Common myeloid progenitor, CD34-positive (primary cell): ENCODE results near the gene SCRN1.

Experiments used
- CTCF ChIA-PET: fragments of 350-600 bp; sonication (Branson Sonifier 250); formaldehyde crosslinking; loops from one replicate; lab custom pipeline; 2021; ENCODE audit warnings: antibody characterized with exemption; lab: Charles Lee
- POLR2A ChIA-PET: fragments of 350-600 bp; sonication (Branson Sonifier 250); formaldehyde crosslinking; loops from one replicate; lab custom pipeline; 2021; ENCODE audit warnings: antibody characterized with exemption; lab: Charles Lee
- DNase-seq, 3 donors: peaks; one replicate each; pipeline versions ENCODE4 v3.0.0 to v3.0.0-alpha.2; 2013
- H3K27ac ChIP-seq, 2 experiments: 1 replicate in 1 of 2; 2 replicates in 1 of 2; pipeline ENCODE4 v1.7.0; 2013; ENCODE audit warnings: inconsistent platforms in 2 of 2, low read length in 2 of 2, mild to moderate bottlenecking in 2 of 2, low read depth in 1 of 2, moderate library complexity in 1 of 2; ENCODE audit not compliant: severe bottlenecking in 2 of 2, insufficient read depth in 1 of 2, poor library complexity in 1 of 2
- H3K27me3 ChIP-seq, 5 experiments: replicated peaks in 2 of 5; 1 replicate in 3 of 5; 2 replicates in 2 of 5; pipeline versions ENCODE4 v1.6.1 to v1.7.0; 2013; ENCODE audit warnings: low read length in 4 of 5, mild to moderate bottlenecking in 2 of 5, moderate library complexity in 2 of 5, inconsistent platforms in 1 of 5; ENCODE audit not compliant: insufficient read depth in 5 of 5, control insufficient read depth in 4 of 5
- H3K36me3 ChIP-seq, 4 experiments: 1 replicate in 2 of 4; 2 replicates in 2 of 4; pipeline versions ENCODE4 v1.6.1 to v1.7.0; 2013; ENCODE audit warnings: low read length in 3 of 4, control low read depth in 1 of 4, mild to moderate bottlenecking in 1 of 4; ENCODE audit not compliant: control insufficient read depth in 4 of 4, insufficient read depth in 4 of 4
- H3K4me1 ChIP-seq, 4 experiments: 1 replicate in 3 of 4; 2 replicates in 1 of 4; pipeline versions ENCODE4 v1.6.1 to v1.7.1; 2013; ENCODE audit warnings: low read length in 3 of 4, mild to moderate bottlenecking in 3 of 4, control low read depth in 1 of 4, inconsistent platforms in 1 of 4, moderate library complexity in 1 of 4; ENCODE audit not compliant: control insufficient read depth in 4 of 4, insufficient read depth in 4 of 4; ENCODE audit errors: control extremely low read depth in 1 of 4
- H3K4me3 ChIP-seq, 7 experiments: 1 replicate in 4 of 7; 2 replicates in 3 of 7; pipeline versions ENCODE4 v1.5.1 to v1.7.0; 2013; ENCODE audit warnings: mild to moderate bottlenecking in 7 of 7, low read length in 6 of 7, moderate library complexity in 6 of 7, inconsistent platforms in 2 of 7, low read depth in 2 of 7, control low read depth in 1 of 7; ENCODE audit not compliant: insufficient read depth in 4 of 7, control insufficient read depth in 1 of 7; ENCODE audit errors: extremely low read depth in 1 of 7
- H3K9me3 ChIP-seq, 5 experiments: 1 replicate in 4 of 5; 2 replicates in 1 of 5; pipeline versions ENCODE4 v1.6.1 to v1.7.1; 2013; ENCODE audit warnings: low read length in 4 of 5, mild to moderate bottlenecking in 2 of 5, inconsistent platforms in 1 of 5, low read depth in 1 of 5, moderate library complexity in 1 of 5; ENCODE audit not compliant: control insufficient read depth in 4 of 5, insufficient read depth in 2 of 5; ENCODE audit errors: control extremely low read depth in 1 of 5
- WGBS: methylation state at CpG from one replicate; pipeline ENCODE4 v1.1.5; 2013; ENCODE audit not compliant: insufficient coverage; 5-methylcytosine and 5-hydroxymethylcytosine counted together

SCRN1 gene

DNA sequence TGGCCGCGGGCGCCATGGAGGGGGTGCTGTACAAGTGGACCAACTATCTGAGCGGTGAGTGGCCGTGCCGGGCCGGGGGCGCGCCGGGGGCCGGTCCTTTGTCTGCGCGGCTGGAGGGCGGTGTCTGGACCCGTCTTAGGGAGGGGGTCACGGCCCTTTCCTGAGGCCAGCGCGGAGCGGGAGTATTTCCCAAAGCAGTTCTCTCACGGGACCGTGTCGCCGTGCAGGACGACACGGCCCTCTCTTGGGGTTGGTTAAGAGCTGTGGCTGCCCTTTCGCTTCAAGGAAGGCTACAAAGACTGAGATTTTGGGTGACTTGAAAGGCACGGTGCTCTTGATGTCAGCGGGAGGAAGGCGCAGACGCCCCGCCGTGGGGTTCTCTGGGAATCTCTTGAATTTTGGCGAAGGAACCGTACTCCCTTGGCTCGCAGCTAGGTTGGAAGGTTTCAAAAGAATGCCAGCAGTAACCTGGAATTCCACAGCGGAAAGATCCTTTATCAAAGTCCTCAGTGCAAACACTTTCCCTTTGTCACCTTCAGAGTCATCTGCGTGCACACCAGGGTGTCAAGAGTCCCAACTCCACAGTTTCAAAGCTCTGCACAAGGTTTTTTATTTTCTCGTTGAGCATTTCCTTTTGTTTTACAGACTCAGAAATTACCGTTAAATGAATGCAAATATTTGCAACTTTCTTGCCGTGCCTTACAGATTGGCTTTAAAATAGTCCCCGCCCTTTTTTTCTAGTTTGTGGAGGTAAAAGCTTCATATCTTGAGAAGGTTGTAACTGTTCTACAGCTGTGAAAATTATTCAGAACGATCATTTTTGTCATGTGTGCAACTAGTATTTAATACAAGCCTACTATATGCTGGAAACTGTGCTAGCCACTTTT, 39.4 kb upstream of the SCRN1 start:
- POLR2A ChIA-PET, result no interaction called here
- 0% methylated on average over 33 of the region's 42 CpGs for WGBS
- peak overlapping the region; percentile 69 to 99 (median 93) for H3K4me3 ChIP-seq
- peak; percentile 43 to 62 (median 57) for DNase-seq
- H3K9me3 ChIP-seq, result no peaks in the 10 kb centered on the region
- no peaks in the 10 kb centered on the region for H3K36me3 ChIP-seq
- no peaks in the 10 kb centered on the region for H3K27me3 ChIP-seq
- peak overlapping the region in 1 of 2 experiments; percentile 89 for H3K27ac ChIP-seq
- peaks cover 12 to 40% (median 34%) of the 10 kb centered on the region in 4 experiments for H3K4me1 ChIP-seq
- CTCF ChIA-PET, result interaction anchor here (0.8 to 3.3 kb wide), 10 partner anchors 13 to 83 kb away, joined by 3 to 18 read pairs (median 4); partner anchors contain the start of gene SCRN1

DNA sequence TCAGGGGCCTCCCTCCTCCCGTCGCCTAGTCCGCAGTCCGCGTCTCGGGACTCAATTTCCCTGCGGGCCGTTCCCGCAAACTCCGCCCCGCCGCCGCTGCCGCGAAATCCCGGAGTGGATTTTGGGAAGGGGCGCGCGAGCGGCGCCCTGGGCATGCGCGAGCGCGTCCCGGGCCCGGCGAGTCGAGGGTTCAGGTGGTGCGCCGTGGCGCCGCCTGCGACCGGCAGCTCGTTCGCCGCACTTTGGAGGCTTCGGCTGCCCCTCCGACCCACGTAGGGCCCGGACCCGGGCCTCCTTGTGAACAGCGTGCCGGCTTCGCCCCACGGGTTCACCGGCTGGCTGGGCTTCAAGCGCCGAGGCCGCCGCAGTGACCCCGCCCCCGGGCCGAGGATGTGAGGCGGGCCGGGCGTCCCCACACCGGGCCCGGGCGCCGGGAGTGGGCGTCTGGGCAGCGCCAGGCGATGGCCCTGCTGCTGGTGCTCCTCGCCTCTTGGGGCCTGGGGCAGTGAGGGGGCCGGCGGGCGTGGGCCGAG, 38.7 kb upstream of the SCRN1 start, which contains the start of gene PLEKHA8:
TSS of gene PLEKHA8 (plus strand) at position 197 of the 533 bp plus-strand sequence. CDS start 351 bp downstream, outside the sequence.
- H3K4me3 ChIP-seq, result peak within 1 kb of the TSS; percentile 69 to 99 (median 93)
- peak within 1 kb of the TSS; percentile 56 to 89 for H3K27ac ChIP-seq
- no peaks in the 10 kb centered on the region for H3K36me3 ChIP-seq
- H3K27me3 ChIP-seq, result no peaks in the 10 kb centered on the region
- POLR2A ChIA-PET, result no interaction called here
- no peaks in the 10 kb centered on the region for H3K9me3 ChIP-seq
- peaks cover 12 to 40% (median 34%) of the 10 kb centered on the region in 4 experiments for H3K4me1 ChIP-seq
- DNase-seq, result peak; percentile 76 to 89 (median 88)
- WGBS, result 0% methylated on average over 61 of the region's 70 CpGs
- CTCF ChIA-PET, result interaction anchor here (0.8 to 3.3 kb wide), 8 partner anchors 14 to 82 kb away, joined by 3 to 18 read pairs (median 4); partner anchors contain the start of gene SCRN1

DNA sequence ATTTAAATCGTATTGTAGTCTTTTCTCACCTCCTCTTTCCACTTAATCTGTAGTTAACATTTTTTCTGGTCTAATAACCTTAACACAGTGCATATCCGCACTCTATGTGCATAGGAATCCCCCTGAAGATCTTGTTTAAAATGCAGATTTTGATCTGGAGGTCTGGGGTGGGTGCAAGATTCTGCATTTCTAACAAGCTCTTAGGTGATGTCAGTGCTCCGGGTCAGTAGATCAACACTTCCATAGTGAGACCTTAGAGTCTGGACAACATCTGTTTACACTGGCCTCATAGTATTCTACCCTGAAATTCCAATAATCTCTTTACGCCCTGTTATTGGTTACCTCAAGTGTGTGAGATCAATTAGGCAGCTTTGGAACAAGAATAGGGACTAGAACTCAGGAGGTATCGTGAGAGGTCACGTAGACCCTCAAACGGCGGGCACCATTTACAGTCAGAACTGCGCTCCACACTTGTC, 38.2 kb upstream of the SCRN1 start:
- Histone ChIP-seq H3K27ac (peak overlapping the region; percentile 35 to 89), H3K9me3 (no peaks in the 10 kb centered on the region), H3K4me1 (peaks cover 12 to 40% (median 34%) of the 10 kb centered on the region in 4 experiments), H3K4me3 (peak overlapping the region; percentile 69 to 99 (median 93)), H3K27me3 (no peaks in the 10 kb centered on the region), H3K36me3 (no peaks in the 10 kb centered on the region)
- CTCF ChIA-PET, result interaction anchor here (1.0 to 3.3 kb wide), 7 partner anchors 34 to 82 kb away, joined by 3 to 18 read pairs (median 4); no protein-coding TSS in a partner anchor
- POLR2A ChIA-PET, result interaction anchor here (0.6 to 1.6 kb wide), 2 partner anchors 51 to 318 kb away, joined by 3 to 4 read pairs; no protein-coding TSS in a partner anchor
- 3% methylated on average over 7 of the region's 9 CpGs for WGBS
- DNase-seq, result peak in 2 of 3 donors; percentile 36 to 50

DNA sequence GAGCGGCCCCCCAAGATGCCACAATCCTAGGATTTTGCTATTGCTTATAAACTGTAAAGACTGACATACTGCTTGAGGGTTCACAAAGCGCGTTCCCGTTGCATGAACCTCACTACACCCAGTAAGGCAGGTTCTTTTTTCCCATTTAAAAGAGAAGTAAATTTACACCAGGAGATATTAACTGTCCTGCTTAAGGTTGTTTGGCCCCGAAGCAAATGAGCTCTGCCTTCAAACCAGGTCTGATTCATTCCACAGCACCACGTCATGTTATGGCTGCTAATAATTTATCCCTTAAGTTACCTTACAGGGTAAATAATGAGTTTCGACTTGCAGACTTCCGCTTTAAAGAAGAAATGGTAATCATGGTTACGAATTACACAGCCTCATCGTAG, 37.5 kb upstream of the SCRN1 start:
- DNase-seq, result peak; percentile 65 to 86 (median 78)
- peak overlapping the region; percentile 56 to 89 for H3K27ac ChIP-seq
- POLR2A ChIA-PET, result interaction anchor here (1.6 kb wide), 1 partner anchor 50 kb away, joined by 4 read pairs; no protein-coding TSS in a partner anchor
- peaks cover 12 to 40% (median 33%) of the 10 kb centered on the region in 4 experiments for H3K4me1 ChIP-seq
- H3K4me3 ChIP-seq, result peak overlapping the region; percentile 69 to 99 (median 93)
- WGBS, result 0% methylated on average over 6 of the region's 10 CpGs
- H3K9me3 ChIP-seq, result no peaks in the 10 kb centered on the region
- CTCF ChIA-PET, result interaction anchor here (1.0 to 3.3 kb wide), 6 partner anchors 34 to 71 kb away, joined by 3 to 18 read pairs (median 4); no protein-coding TSS in a partner anchor
- H3K27me3 ChIP-seq, result no peaks in the 10 kb centered on the region
- no peaks in the 10 kb centered on the region for H3K36me3 ChIP-seq

DNA sequence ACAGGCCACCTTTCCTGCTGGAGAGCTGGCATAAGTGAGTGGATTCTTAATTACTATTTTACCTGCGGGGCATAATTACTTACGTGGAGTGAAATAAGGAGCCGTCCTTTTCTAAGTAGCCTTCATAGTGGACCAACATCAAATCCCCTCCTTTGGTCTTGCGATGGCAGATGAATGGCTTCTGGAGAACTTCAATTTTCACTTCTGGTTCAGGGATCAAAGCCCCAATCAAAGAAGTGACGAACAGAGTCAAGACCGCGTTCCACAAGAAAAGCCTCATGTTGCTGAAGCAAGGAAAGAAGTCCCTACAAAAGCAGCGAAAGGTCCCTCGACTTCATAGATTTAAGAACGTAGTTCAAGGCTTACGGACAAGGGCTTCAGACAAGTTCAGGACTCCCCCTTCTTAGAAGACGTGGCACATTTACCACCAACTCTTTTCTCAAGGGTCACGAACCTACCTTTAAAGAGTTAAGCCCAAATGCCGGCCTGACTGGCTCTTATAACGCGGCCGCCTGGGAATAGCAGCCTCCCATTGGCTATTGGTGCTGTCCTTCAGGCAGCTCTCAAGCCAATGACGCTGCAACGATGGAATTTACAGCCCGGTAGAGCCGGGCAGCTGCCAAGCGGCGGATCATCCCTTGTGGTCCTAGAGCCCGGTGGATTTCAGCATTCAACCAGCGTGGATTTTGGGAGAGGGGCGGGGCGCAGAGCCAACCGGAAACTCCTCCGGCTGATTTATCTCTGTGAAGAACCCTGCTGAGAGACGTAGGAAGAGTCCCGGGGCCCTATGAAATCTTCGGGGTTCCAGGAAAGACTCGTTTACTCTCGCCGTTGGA, 36.8 kb upstream of the SCRN1 start, which contains the start of gene FKBP14:
TSS of gene FKBP14 (minus strand) at position 474 of the 836 bp plus-strand sequence. CDS start at position 280, 194 bp downstream.
- no peaks in the 10 kb centered on the region for H3K27me3 ChIP-seq
- peaks cover 12 to 40% (median 33%) of the 10 kb centered on the region in 4 experiments for H3K4me1 ChIP-seq
- H3K4me3 ChIP-seq, result peak within 1 kb of the TSS; percentile 69 to 99 (median 93)
- H3K36me3 ChIP-seq, result peaks cover 0 to 2% (median 0%) of the 10 kb centered on the region in 4 experiments
- WGBS, result under 1% methylated on average over 30 of the region's 35 CpGs
- ChIA-PET POLR2A (interaction anchor here (0.6 to 1.6 kb wide), 2 partner anchors 9 to 50 kb away, joined by 3 to 4 read pairs; no protein-coding TSS in a partner anchor), CTCF (interaction anchor here (0.6 to 3.3 kb wide), 6 partner anchors 18 to 403 kb away, joined by 3 to 18 read pairs (median 3); no protein-coding TSS in a partner anchor)
- peak; percentile 98 to 99 (median 99) for DNase-seq
- no peaks in the 10 kb centered on the region for H3K9me3 ChIP-seq
- peak within 1 kb of the TSS; percentile 81 to 89 for H3K27ac ChIP-seq

DNA sequence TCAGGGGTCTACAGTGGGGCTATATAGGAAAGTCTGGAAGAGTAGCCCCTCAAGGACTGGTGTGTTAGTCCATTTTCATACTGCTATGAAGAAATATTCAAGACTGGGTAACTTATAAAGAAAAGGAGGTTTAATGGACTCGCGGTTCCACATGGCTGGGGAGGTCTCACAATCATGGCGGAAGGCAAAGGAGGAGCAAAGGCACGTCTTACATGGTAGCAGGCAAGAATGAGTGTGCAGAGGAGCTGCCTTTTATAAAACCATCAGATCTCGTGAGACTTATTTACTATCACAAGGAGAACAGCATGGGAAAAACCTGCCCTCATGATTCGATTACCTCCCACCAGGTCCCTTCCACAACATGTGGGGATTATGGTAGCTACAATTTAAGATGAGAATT, 33.9 kb upstream of the SCRN1 start:
- Histone ChIP-seq H3K9me3 (no peaks in the 10 kb centered on the region), H3K4me1 (peaks cover 10 to 28% (median 17%) of the 10 kb centered on the region in 4 experiments), H3K27me3 (no peaks in the 10 kb centered on the region), H3K4me3 (no peak overlapping the region), H3K36me3 (peaks cover 0 to 3% (median 1%) of the 10 kb centered on the region in 4 experiments), H3K27ac (no peak overlapping the region)
- no peak for DNase-seq
- CTCF ChIA-PET, result no interaction called here
- POLR2A ChIA-PET, result no interaction called here
- 96% methylated on average over 5 of the region's 6 CpGs for WGBS
